HG03565 (cell line): Measurements from ENCODE around the gene SULT1A1.
"Not testable (repeated sequence)": the region's sequence is repeated elsewhere in the genome, so short reads cannot be mapped to it uniquely, and the experiment has no call there.

Experiments used
- ATAC-seq: cut with Tn5 transposase; IDR thresholded peaks from one replicate; pipeline ENCODE4 v1.9.1; 2021; ENCODE audit warnings: mild to moderate bottlenecking, moderate library complexity; ENCODE audit not compliant: unreplicated experiment

SULT1A1 gene

DNA sequence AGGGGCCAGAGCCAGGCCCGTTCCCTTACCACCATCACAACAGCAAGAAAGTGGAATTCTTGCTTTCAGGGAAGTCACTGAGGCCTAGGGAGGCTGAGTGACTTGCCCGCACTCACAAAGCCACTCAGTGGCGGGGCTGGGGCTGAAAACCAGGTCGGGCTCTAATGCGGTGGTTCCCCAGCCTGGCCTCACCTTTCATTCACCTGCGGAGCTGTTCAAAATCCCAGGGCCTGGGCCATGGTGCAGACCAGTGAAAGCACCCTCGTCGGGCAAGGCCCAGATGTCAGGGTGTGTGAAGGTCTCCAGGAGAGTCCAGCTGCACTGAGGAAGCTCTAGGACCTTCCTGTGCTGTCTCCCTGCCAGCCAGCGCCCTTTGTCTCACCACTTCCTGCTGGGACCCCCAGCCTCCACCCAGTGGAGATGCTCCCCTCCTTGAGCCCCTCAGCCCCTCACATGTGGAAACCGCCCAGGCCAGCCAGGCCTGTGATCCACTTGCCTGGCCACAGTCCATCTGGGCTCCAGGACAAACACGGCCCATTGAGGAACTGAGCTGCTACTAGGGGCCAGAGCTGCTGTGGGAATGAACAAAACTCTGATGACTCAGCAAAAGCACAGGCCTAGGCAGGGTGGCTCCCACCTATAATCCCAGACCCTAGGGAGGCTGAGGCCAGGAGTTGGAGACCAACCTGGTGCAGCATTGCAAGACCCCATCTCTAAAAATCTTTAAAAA, 812 bp downstream of the SULT1A1 start:
- ATAC-seq = not testable (repeated sequence)

DNA sequence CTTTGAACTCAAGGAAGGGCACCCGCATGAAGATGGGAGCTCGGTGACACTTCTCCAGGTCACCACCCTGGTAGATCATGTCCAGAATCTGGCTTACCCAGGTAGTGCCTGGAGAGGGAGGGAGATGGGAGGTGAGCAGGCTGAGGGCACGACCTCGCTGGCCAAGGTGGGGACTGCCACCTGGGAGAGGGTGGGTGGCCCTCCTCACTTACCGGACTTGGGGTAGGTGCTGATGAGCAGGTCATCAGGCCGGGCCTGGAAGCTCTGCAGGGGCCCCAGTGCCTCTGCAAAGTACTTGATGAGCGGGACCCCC, 1.4 kb downstream of the SULT1A1 start:
- ATAC-seq = not testable (repeated sequence)

DNA sequence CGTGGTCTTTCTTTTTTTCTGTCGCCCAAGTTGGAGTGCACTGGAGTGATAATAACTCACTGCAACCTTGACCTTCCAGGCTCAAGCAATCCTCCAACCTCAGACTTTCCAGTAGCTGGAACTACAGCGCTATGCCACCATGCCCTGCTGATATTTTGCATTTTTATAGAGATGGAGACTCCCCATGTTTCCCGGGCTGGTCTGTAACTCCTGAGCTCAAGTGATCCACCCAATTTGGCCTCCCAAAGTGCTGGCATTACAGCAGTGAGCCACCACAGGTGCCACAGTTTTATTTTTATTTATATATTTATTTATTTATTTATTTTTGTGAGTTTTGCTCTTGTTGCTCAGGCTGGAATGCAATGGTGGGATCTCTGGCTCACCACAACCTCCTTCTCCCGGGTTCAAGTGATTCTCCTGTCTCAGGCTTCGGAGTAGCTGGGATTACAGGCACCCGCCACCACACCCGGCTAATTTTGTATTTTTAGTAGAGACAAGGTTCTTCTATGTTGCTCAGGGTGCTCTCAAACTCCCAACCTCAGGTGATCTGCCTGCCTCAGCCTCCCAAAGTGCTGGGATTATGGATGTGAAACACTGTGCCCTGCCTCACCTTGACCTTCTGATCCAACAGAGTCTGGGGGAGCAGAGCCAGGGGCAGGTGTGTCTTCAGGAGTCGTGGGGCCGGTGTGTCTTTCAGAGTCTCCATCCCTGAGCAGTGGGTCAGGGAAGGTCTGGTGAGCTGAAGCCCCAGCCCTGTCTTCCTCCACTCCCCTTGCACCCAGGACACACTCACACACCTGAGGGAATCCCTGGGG, 2.0 kb downstream of the SULT1A1 start:
- not testable (repeated sequence) for ATAC-seq

DNA sequence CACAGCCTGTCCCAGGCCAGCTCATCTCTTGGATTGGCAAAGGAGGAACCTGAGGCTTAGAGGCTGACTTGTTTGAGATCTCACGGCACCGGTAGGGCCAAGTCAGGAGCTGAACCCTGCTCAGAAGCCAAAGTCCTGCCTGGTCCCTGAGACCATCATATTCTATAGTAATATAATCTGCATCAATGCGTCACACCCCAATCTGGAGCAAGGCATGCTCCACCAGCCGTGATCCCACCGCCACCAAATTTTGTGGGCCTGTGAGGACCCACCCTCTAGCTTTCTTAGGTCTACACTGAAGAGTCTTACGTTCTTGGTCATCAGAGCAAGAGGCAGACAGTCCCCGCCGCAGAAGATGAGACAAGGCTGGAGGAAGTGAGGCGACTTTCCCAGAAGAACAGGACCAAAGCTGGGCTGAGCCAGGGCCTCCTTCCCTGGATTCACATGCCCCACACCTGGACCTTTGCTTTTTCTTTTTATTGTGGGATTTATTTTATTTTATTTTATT, 2.7 kb downstream of the SULT1A1 start:
- ATAC-seq = no peak

DNA sequence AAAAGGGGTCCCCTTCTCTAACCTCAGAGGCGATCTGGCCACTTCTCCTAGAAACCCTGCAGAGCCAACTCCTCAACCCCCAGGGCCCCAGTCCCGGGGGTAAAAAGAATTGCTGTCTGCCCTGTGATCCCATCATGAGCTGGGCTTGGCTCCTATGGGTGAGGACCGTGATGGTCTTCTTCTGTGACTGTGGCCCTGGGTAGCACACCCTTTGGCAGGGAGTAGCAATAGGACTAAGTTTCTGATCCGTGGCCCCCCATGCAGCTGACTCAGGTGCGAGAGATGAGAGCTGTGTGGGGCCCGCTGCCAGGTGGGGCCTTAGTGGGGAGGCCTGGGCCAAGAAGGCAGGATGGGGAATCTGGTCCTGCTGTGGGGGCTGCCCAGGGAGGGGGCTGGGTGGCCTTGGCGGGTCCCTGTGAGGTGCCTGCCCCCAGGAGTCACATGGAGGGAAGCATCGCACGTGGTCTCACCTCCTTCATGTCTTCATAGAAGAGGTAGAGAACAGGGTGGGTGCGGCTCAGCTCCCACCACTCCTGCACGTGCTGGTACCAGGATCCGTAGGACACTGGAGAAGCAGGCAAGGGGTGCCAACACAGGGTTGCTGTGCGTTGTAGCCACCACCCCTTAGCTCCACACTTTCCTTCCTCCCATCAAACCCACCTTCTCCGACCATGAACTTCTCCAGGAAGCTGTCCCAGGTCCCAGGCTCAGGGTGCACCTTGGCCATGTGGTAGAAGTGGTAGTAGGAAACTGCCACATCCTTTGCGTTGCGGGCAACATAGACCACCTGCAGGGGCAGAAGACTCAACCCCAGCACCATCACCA, 3.3 kb downstream of the SULT1A1 start:
- ATAC-seq = no peak

DNA sequence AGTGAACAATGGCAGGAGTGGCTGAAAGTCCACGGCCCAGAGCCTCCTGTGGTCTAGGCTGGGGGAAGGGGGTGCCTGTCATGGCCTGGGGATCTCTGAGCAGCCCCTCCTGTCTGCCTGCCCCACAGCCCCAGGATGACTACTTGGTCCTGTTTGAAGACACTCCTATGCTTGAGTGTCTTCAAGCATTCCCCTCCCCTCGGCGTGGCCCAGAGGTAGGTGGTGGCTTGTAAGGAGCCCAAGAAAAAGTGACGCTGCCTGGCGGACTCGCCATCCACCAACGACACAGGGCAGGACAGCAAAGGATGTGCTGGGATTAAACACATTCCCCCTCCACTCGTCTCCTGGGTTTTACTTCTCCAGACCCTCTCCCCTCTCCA, 5.7 kb downstream of the SULT1A1 start:
- no peak for ATAC-seq

DNA sequence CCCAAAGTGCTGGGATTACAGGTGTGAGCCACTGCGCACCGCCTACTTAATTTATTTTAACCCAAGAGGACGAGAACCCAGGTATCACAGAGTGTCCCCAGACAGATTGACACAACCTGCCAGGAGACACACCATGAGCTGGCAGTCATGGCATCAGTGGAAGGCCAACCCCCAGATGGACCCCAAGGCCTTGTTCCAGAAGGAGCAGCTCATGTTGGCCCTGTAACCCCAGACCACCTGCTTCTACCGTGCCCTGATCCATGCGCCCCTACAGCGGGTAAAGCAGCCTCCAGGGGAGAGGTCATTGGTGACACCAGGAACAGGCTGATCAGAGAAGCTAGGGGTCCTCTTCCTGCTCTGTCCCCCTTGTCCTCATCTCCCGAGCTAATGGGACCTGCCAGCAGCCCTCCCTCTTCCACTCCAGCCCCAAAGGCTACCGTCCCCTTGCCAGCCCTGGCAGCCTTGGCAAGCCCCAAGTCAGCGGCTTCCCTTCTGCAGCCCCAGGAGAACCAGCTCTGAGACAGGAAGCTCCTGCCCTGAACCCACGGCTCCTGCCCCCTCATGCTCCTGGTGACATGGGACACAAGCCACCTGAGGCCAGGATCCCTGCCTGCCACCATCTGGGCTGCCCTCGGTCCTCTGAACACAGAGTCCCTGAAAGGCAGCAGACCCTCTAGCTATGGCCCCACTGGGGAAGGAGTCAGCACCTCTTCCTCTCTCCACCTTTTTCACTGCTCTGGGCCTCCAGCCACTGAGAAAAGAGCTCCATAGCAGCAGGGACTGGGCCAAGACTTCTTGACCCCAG, 6.3 kb downstream of the SULT1A1 start:
- no peak for ATAC-seq

DNA sequence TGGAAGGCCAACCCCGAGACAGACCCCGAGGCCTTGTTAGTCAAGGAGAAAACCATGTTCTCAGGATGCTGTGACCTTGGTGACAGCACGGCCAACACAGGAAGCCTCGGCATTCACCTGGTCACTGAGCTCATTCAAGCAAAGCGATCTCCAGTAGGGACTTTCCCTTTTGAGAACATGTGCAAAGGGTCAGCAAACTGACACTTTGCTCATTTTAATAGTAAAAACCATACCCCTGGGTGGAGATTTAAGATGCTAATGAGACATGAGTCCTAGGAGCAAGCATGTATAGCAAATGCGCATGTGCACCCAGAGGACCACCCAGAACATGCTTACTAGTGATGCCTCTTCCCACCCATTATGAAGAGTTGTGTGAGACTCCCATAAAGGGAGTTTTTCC, 7.3 kb downstream of the SULT1A1 start:
- no peak for ATAC-seq

DNA sequence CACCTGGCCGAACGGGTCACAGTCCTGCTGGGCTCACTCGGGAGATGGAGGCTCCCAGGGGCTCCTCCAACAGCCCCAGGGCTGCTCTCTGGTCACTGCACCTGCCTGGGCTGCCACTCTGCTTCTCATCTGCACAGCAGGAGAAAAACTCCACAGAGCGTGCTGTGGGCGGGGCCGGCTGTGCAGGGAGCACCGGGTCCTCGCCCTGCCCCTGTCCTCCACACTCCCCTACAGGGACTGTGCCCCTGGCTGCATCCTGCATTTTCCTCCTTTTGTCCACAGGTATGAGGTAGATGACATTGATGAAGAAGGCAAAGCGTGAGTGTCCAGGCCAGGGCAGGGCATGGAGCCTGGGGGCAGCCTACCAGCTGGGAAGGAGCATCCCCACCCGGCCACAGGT, 7.8 kb downstream of the SULT1A1 start:
- ATAC-seq = not testable (repeated sequence)

DNA sequence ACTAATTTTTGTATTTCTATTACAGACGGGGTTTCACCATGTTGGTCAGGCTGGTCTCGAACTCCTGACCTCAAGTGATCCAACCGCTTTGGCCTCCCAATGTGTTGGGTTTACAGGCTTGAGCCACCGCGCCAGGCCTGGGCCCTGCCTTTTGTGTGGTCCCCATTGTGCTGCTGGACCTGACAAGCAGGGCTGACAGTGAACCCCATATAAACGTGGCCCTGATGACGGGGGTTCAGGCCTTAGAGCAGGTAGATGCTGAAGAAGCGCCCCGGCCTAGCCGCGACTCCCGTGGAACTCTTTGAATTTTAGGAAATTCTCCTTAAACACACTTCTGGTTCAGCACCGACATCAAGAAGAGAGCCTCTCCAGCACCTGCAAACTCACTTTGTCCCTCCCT, 8.3 kb downstream of the SULT1A1 start:
- not testable (repeated sequence) for ATAC-seq

DNA sequence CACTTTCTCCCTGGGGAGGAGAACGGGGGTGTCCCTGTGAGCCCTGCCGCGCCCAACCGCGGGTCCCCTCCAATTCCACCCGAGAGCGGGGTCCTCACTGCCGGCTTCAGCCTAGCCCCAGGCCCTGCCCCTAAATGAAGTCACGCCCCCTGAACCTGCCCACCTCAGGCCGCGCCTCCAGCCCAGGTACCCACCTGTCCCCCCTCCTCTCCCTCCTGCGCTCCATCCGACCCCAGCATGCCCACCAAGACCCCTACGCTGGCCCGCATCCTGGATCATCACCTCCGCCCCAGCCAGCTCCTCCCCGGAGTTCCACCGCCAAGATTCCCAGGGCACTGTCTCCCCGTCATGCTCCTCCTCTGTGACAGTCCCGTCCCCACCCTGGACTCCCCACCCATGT, 8.9 kb downstream of the SULT1A1 start:
- ATAC-seq = not testable (repeated sequence)

DNA sequence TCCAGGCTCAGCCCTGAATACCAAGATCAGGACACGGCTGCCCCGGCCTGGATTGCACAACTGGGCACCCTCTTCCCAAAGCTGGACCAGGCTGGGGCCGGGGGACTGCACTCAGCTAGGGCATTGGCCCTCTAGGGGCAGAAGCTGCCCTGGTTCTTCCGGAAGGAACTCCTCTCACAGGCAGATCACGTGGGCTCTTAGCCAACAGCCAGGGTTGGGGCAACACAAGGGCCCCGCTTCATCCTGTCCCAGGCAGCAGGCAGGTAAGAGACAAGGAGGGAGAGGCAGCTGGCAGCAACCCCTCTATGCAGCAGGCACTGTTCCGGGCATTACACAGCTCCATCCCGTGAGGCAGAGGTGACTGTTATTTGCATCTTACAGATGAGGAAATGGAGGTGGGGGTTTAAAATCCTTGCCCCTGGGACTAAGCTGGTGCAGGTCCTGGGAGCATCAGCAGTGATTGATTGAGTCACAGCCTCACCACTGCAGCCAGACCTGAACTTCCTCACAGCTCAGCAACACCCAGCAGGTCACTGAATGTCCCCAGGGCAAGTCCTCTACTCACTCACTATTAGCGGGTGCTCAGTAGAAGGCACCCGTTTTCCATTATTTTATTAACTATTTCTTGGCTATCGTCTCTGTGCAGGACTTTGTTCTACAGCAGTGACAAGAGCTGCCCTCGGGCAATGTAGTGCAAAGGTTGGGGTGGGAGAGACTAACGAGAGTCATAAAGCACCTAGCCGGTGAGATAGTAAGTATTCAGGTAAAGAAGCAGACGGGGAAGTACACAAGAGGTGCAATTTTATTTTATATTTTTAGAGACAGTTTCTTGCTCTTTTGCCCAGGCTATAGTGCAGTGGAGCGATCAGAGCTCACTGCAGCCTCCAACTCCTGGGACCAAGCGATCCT, 10.2 kb downstream of the SULT1A1 start:
- not testable (repeated sequence) for ATAC-seq

DNA sequence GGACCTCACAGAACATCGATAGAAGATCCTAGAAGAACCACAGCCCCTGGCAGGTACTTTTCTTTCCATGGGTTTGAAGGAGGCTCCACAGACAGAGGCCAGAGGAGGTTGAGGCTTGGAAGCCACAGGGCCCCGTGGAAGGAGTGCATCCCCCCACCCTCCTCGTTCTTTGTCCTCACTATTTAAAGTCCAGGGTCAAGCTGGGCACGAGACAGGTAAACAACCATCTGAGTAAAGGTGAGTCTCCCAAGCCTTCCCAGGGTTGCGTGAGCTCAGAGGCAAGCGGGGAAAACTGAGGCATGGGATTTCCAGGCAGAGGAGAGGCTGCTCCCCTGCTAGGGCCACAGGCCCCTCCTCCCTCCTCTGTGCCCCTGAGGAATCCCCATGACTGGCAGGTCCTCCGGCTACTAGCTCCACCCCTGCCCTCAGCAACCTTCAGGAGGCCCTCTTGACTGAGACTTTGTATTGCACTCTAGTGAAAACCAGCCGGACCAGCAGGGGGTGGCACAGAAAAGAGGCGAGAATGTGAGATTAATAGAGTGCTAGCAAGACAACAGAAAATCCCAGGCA, 12.1 kb downstream of the SULT1A1 start:
- no peak for ATAC-seq

DNA sequence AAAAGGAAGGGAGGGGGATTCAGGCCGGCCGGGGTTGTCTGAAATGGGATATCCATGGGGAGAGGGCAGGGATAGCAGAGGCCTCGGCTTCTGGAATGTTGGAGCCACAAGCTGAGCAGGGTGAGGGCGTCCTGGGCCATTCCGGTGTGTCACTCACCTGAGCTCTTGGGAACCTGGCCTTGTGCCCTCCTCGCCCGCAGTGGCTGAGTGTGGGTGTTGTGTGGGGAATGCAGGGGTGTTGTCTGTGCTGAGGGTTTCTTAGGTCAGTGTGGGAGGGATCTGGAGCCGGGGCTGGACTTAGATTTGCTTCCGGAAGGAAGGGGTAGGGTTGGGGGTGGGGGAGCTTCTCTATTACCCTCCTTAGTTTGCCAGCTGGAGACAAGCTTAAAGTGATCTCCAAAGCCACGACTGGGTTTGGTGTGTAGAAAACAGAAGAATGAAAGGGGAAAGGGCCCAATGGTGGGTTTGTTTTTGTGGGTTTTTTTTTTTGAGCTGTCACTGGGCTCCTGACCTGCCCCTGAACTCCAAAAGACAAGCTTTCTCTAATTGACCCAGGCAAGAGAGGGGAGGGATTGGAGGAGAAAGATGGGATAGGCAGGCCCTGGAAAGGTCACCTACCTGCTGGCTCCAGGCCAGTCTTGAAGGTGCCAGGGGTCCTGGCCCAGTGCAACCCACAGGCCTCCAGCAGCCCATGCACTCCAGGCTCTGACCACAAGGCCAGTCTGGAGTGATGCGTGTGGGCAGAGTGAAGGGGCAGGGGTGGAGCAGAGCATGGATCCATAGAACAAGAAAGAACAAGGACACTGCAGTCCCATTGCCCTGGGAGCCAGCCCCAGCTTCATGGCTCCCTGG, 12.8 kb downstream of the SULT1A1 start, which contains the start of gene SULT1A2:
Gene SULT1A2 (minus strand): TSS at position 211 of the 852 bp plus-strand sequence. CDS start 1,120 bp downstream, outside the sequence.
- ATAC-seq = no peak

DNA sequence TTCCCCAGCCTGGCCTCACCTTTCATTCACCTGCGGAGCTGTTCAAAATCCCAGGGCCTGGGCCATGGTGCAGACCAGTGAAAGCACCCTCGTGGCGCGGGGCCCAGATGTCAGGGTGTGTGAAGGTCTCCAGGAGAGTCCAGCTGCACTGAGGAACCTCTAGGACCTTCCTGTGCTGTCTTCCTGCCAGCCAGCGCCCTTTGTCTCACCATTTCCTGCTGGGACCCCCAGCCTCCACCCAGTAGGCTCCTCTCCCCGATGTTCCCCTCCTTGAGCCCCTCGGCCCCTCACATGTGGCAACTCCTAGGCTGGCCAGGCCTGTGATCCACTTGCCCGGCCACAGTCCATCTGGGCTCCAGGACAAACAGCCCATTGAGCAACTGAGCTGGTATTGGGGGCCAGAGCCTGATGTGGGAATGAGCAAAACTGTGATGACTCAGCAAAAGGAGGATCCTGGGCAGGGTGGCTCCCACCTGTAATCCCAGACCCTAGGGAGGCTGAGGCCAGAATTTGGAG, 13.7 kb downstream of the SULT1A1 start:
- ATAC-seq = no peak

DNA sequence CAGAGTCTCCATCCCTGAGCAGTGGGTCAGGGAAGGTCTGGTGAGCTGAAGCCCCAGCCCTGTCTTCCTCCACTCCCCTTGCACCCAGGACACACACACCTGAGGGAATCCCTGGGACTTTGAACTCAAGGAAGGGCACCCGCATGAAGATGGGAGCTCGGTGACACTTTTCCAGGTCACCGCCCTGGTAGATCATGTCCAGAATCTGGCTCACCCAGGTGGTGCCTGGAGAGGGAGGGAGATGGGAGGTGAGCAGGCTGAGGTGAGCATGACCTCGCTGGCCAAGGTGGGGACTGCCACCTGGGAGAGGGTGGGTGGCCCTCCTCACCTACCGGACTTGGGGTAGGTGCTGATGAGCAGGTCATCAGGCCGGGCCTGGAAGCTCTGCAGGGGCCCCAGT, 14.4 kb downstream of the SULT1A1 start:
- ATAC-seq = not testable (repeated sequence)

DNA sequence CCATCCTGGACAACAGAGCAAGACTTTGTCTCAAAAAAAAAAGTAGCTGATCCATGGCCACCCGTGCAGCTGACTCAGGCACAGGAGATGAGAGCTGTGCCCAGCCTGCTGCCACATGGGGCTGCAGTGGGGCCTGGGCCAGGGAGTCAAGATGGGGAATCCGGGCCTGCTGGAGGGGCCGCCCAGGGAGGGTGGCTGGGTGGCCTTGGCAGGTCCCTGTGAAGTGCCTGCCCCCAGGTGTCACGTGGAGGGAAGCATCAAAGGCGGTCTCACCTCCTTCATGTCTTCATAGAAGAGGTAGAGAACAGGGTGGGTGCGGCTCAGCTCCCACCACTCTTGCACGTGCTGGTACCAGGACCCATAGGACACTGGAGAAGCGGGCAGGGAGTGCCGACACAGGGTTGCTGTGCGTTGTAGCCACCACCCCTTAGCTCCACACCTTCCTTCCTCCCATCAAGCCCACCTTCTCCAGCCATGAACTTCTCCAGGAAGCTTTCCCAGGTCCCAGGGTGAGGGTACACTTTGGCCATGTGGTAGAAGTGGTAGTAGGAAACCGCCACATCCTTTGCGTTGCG, 16.8 kb downstream of the SULT1A1 start:
- no peak for ATAC-seq

DNA sequence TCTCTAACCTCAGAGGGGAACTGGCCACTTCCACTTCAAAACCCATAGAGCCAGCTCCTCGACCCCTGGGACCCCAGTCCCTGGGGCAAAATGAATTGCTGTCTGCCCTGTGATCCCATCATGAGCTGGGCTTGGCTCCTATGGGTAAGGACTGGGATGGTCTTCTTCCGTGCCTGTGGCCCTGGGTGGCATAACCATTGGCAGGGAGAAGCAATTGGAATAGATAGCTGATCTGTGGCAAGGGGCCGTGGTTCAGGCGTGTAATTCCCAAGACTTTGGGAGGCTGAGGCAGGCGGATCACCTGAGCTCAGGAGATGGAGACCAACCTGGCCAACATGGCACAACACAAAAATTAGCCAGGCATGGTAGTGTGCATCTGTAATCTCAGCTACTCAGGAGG, 17.3 kb downstream of the SULT1A1 start:
- no peak for ATAC-seq
